Ovary (tissue), 3 donors: ENCODE measurements around the gene SCUBE2.

ENCODE experiments used
- CTCF ChIP-seq, 3 donors: fragments of 450-650 bp in 2 of 3; fragments of 200-600 bp in 1 of 3; IDR thresholded peaks; one replicate each; pipeline versions ENCODE4 v1.5.1 to v1.8.0; 2016 to 2022; ENCODE audit warnings: antibody characterized with exemption in 3 of 3, mild to moderate bottlenecking in 1 of 3
- POLR2A ChIP-seq: fragments of 450-650 bp; IDR thresholded peaks from one replicate; pipeline ENCODE4 v1.6.1; 2017; ENCODE audit warnings: antibody characterized with exemption, mild to moderate bottlenecking, moderate library complexity
- donor health status: DM: no; HTN: no; CAD: no.

GRCh38 chr11:9053316-9054035 lies 37.9 kb downstream of the SCUBE2 start:
- TF ChIP-seq POLR2A (no peak), CTCF (IDR thresholded peaks at IDR 0.05) (no peak)
